HFFc6 (cell line): ENCODE results near the gene ROCK2. TPM values are rescaled to one million over a fixed set of nuclear protein-coding genes. Genes with fewer than 3 reads are reported as not detected.

Source experiments
- DNase-seq: peaks from one replicate; pipeline ENCODE4 v3.0.0-alpha.2; 2018
- H3K27ac Mint-ChIP-seq: 2 replicates; pipeline ENCODE4 v1.8.0; 2020; ENCODE audit warnings: mild to moderate bottlenecking, mixed read lengths
- H3K27me3 Mint-ChIP-seq: 2 replicates; pipeline ENCODE4 v1.8.0; 2021; ENCODE audit warnings: mild to moderate bottlenecking, moderate library complexity, mixed read lengths; ENCODE audit not compliant: insufficient read depth
- H3K36me3 Mint-ChIP-seq: 2 replicates; pipeline ENCODE4 v1.8.0; 2021; ENCODE audit warnings: low read depth, mixed read lengths
- H3K4me1 Mint-ChIP-seq: 2 replicates; pipeline ENCODE4 v1.8.0; 2020; ENCODE audit warnings: low read depth, mixed read lengths
- H3K4me3 Mint-ChIP-seq: 2 replicates; pipeline ENCODE4 v1.8.0; 2020; ENCODE audit warnings: mild to moderate bottlenecking, moderate library complexity, mixed read lengths
- H3K9me3 Mint-ChIP-seq: 2 replicates; pipeline ENCODE4 v1.8.0; 2020; ENCODE audit warnings: mild to moderate bottlenecking, mixed read lengths
- CTCF ChIP-seq: fragments of 200-600 bp; sonication (generic); IDR thresholded peaks from 2 replicates; pipeline ENCODE4 v1.5.0; 2021; ENCODE audit warnings: antibody characterized with exemption, mild to moderate bottlenecking
- total RNA-seq, 6 experiments: library from RNA; stranded (reverse); fragmentation: NEBNext Ultra II Directional; extraction: Animal tissue kit (Norgen Biotek cat#: 25700); gene quantifications; 2 replicates in 1 of 6; 3 replicates in 5 of 6; pipeline ENCODE4 v1.2.3, GENCODE V29; 2021

Gene ROCK2
- total RNA-seq, 6 experiments from 2014 or later = 41.6 to 54.3 (median 51.7) TPM

DNA sequence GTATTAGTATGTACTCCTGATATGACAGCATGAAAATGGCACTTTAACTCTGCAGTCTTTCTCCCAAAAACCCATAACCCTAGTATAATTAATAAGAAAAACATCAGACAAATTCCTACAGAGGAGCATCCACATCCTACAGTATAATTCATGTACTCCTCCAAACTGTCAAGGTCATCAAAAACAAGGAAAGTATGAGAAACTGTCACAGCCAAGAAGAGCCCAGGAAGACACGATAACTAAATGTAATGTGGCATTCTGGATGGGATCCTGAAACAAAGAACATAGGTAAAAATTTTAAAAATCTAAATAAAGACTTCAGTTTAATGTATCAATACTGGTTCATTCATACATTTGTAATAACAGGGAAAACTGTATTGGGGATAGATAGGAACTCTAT lies 100.9 kb downstream of the ROCK2 start:
- Mint-ChIP-seq H3K4me1 (peaks cover 14% of the 10 kb centered on the region), H3K27me3 (peaks cover 4% of the 10 kb centered on the region; the same call in 1 of the 2 replicates), H3K27ac (no peak overlapping the region), H3K4me3 (no peak overlapping the region), H3K36me3 (peaks cover 21% of the 10 kb centered on the region), H3K9me3 (no peaks in the 10 kb centered on the region)
- no peak for DNase-seq
- TF ChIP-seq CTCF = no peak

- no peak overlapping the region for H3K4me3 Mint-ChIP-seq
- H3K9me3 Mint-ChIP-seq = no peaks in the 10 kb centered on the region
- H3K4me1 Mint-ChIP-seq = peaks cover 14% of the 10 kb centered on the region
- H3K27ac Mint-ChIP-seq = no peak overlapping the region
- DNase-seq = no peak
- peaks cover 21% of the 10 kb centered on the region for H3K36me3 Mint-ChIP-seq
- no peak for TF ChIP-seq CTCF
- peaks cover 4% of the 10 kb centered on the region; the same call in 1 of the 2 replicates for H3K27me3 Mint-ChIP-seq
Observed at GRCh38 chr2:11242542-11243174, 101.8 kb downstream of the ROCK2 start.

GRCh38 chr2:11241412-11242203 lies 102.8 kb downstream of the ROCK2 start:
- H3K27ac Mint-ChIP-seq = no peak overlapping the region
- no peaks in the 10 kb centered on the region for H3K9me3 Mint-ChIP-seq
- DNase-seq = no peak
- H3K4me1 Mint-ChIP-seq = peaks cover 15% of the 10 kb centered on the region
- no peak for TF ChIP-seq CTCF
- H3K4me3 Mint-ChIP-seq = no peak overlapping the region
- peaks cover 16% of the 10 kb centered on the region for H3K36me3 Mint-ChIP-seq
- peaks cover 4% of the 10 kb centered on the region; the same call in 1 of the 2 replicates for H3K27me3 Mint-ChIP-seq

DNA sequence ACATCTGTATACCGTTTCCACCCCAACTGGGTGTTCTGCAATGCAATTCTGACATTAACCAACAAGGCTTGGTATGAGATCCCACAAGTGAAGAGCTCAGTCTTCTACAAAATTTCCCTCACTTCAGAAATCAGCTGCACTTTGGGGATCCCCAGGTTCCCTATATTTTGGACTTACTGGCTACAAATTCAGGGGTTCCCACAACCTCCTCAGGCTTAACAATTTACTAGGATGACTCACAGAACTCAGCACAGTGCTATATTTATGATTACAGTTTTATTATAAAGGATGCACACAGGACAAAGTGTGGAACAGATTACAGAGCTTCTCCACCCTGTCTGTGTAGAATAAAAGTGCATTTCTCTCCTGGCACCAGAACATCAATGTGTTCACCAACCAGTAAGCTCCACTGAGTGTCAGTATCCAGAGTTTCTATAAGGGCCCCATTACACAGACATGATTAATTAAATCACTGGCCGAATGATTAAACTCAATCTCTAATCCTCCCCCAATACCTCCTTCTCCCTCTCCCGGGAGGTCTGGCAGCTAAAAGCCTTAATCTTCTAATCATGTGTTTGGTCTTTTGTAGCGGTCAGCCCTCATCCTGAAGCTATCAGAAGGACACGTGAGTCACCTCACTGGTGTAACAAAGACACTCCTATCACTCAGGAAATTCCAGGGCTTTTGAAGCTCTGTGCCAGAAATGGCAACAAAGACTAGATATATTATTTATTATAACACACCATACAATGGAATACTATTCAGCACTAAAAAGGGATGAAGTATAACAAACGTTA lies 104.6 kb downstream of the ROCK2 start:
- DNase-seq = peak; percentile 33
- H3K4me1 Mint-ChIP-seq = peaks cover 28% of the 10 kb centered on the region
- H3K27ac Mint-ChIP-seq = peak overlapping the region; percentile 60
- H3K36me3 Mint-ChIP-seq = peaks cover 16% of the 10 kb centered on the region
- peaks cover 4% of the 10 kb centered on the region; the same call in 1 of the 2 replicates for H3K27me3 Mint-ChIP-seq
- no peaks in the 10 kb centered on the region for H3K9me3 Mint-ChIP-seq
- no peak overlapping the region for H3K4me3 Mint-ChIP-seq
- TF ChIP-seq CTCF = no peak

DNA sequence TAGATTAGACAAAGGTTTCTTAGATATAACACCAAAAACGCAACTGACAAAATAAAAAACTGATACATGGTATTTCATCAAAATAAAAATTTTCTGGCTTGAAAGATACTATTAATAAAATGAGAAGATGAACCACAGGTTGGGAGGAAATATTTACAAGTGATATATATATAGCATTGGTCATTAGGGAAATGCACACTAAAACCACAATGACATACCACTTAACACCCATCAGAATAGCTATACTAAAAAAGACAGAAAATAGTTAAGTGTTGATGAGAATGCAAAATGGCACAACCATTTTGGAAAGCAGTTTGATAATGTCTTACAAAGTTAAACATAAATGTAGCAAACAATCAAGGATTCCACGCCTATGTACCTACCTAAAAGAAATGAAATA lies 105.3 kb downstream of the ROCK2 start:
- Mint-ChIP-seq H3K27ac (no peak overlapping the region), H3K4me1 (peaks cover 28% of the 10 kb centered on the region), H3K4me3 (no peak overlapping the region), H3K27me3 (peaks cover 4% of the 10 kb centered on the region; the same call in 1 of the 2 replicates), H3K9me3 (no peaks in the 10 kb centered on the region), H3K36me3 (peaks cover 16% of the 10 kb centered on the region)
- TF ChIP-seq CTCF = no peak
- DNase-seq = no peak
